ENCODE data around the gene DRAXIN.

The DRAXIN gene

DNA sequence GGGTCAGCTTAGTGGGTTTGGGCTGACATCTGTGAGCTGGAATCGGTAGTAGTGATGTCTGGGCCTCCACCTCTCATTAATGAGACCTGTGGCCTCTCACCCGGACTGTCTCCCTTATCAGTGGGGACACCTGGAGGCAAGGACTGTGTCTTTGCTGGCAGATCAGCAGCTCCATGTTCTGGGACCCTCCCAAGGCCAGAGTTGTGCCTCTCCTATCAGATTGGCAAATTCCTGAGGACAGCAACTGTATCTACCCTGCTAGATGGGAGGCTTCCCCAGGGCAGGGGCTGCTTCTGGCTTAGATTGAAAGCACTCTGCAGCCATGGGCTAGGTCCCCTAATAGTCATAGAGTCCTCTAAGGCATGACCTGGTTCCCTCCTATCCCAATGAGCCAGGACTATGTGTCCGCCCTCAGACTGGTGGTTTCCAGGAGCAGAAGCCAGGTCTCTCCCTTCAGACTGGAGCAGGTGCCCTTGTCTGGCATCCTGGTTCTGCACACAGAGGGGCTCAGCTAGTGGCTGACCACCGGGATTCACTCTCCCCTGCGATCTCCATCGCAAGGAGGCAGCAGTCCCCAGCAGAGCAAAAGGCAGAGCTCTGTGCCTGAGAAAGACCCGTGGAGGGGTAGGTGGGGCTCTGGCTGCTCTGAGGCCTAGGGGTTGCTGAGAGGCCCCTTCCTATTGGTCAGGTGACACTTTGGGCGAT, 5.8 kb downstream of the DRAXIN start:
- H3K4me1 Mint-ChIP-seq = peaks cover 19% of the 10 kb centered on the region
- ATAC-seq (replicated peaks; ENCODE audit: extremely low read depth, poor library complexity, severe bottlenecking) (no peak), DNase-seq (ENCODE audit: low spot score in 2 of 2) (no peak)
- no peak overlapping the region for H3K4me3 Mint-ChIP-seq
- no peaks in the 10 kb centered on the region for H3K36me3 Mint-ChIP-seq (ENCODE audit: insufficient read depth)
- no peak overlapping the region for H3K27ac Mint-ChIP-seq (ENCODE audit: low read depth)
- peaks cover 18% of the 10 kb centered on the region for H3K27me3 Mint-ChIP-seq
- no peaks in the 10 kb centered on the region for H3K9me3 Mint-ChIP-seq

DNA sequence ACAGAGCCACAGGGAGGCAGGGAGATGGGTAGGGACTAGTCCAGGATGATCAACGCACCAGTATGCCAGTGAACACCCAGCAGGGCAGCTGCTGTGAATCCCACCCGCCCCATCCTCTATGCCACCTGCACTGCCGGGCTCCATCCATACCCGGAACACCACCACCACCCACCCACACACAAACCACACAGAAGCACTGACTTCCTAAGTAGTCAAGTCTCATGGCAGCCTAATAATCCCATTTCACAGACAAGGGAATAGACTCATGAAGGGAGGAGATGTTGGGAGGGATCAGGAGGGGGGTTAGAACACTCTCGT, 6.3 kb downstream of the DRAXIN start:
- Mint-ChIP-seq H3K27me3 (peaks cover 13% of the 10 kb centered on the region), H3K4me1 (peaks cover 14% of the 10 kb centered on the region), H3K27ac (ENCODE audit: low read depth) (no peak overlapping the region)

DNA sequence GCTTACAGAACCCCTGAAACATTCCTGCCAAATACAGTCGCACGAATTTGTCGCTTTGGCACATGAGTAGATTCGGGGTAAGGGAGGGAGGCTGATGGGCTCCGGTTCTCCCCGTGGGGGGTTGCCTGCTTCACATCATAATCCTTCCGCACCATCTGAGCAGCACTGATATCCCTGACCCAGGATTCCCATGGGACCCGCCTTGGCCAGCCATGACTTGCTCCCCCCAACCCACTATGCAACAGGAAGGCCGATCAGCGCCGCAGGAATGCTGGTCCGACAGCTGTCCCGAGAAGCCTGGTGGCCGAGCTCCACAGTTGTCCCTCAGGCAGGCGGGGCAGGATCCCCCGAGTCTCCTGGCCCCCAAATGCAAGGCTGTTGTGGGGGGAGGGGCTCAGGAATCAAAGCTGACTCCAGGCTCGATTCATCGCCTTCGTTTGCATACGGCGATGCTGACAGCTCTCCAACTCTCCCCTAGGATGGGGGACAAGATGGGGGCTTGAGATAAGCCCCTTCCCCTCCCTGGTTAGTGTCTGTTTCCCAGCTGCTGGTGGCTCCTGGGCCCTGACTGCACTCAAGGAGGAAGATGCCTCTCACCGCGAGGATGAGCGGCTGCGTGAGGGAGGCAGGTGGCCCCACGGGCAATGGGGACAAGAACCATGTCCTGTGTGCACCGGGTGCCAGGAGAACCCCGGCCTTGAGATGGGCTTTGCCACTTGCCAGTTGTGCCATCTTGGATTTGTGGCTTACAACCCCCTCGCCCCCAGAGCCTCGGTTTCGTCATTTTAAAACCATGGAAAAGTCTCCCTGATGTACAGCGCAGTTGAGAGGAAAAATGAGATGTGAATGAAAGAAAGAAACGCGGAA, 9.3 kb downstream of the DRAXIN start:
- Mint-ChIP-seq H3K4me3 (no peak overlapping the region), H3K27ac (ENCODE audit: low read depth) (no peak overlapping the region), H3K9me3 (no peaks in the 10 kb centered on the region), H3K4me1 (no peaks in the 10 kb centered on the region), H3K36me3 (ENCODE audit: insufficient read depth) (no peaks in the 10 kb centered on the region), H3K27me3 (peaks cover 9% of the 10 kb centered on the region)
- DNase-seq (ENCODE audit: low spot score in 2 of 2) (no peak), ATAC-seq (replicated peaks; ENCODE audit: extremely low read depth, poor library complexity, severe bottlenecking) (no peak)

More for the DNA sequence above, 6.3 kb downstream of the DRAXIN start:
- Mint-ChIP-seq H3K4me3 (no peak overlapping the region), H3K36me3 (ENCODE audit: insufficient read depth) (no peaks in the 10 kb centered on the region), H3K9me3 (no peaks in the 10 kb centered on the region)
- no peak for ATAC-seq (replicated peaks; ENCODE audit: extremely low read depth, poor library complexity, severe bottlenecking)
- no peak for DNase-seq (ENCODE audit: low spot score in 2 of 2)

DNA sequence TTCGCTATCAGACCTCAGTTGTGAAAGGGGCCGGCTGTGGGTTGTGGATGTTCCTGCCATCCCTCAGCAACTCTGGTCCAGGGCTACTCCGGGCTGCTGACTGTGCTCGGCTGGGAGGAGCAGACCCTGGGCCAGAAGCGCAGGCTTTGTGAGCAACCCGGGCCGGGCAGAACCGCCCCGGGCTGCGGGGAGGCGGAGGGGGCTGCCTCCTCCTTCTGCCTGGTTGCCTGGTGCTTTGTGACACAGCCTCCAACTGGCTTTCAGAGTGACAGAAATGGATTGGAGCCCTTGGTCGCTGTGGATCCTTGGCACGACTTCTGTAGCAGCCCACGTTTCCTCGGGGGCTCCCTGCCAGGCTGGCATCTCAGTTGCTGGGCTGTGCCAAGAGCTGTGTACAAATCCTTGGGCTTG, 10.0 kb downstream of the DRAXIN start:
- ATAC-seq (replicated peaks; ENCODE audit: extremely low read depth, poor library complexity, severe bottlenecking) (no peak), DNase-seq (ENCODE audit: low spot score in 2 of 2) (no peak)
- no peaks in the 10 kb centered on the region for H3K9me3 Mint-ChIP-seq
- peaks cover 9% of the 10 kb centered on the region for H3K27me3 Mint-ChIP-seq
- H3K4me1 Mint-ChIP-seq = no peaks in the 10 kb centered on the region
- H3K36me3 Mint-ChIP-seq (ENCODE audit: insufficient read depth) = no peaks in the 10 kb centered on the region
- H3K4me3 Mint-ChIP-seq = no peak overlapping the region
- no peak overlapping the region for H3K27ac Mint-ChIP-seq (ENCODE audit: low read depth)

DNA sequence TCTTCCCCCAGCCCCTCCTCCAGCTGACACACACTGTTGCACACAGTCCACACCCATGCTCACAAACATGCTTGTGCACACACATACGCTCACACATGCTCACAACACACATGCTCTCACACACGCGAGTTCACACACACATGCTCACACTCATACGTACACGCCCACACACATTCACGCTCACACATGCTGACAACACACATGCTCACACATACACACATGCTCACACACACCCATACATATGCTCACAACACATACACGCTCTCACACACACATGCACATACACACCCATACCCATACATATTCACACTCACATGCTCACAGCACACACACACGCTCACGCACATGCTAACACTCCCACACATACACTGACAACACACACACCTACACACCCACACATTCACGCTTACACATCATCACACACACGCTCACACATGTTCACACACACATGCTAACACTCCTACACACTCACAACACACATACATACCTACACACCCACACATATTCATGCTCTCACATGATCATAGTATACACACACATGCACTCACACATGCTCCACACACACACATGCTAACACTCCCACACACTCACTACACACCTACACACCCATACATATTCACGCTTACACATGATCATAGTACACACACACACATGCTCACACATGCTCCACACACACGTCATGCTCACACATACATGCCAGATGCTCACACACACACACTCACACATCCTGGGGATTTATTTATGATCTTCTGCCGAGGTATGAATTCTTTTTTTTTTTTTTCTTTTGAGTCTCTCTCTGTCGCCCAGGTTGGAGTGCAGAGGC, 10.7 kb downstream of the DRAXIN start:
- ATAC-seq (replicated peaks; ENCODE audit: extremely low read depth, poor library complexity, severe bottlenecking) = no peak
- H3K36me3 Mint-ChIP-seq (ENCODE audit: insufficient read depth) = no peaks in the 10 kb centered on the region
- no peak overlapping the region for H3K27ac Mint-ChIP-seq (ENCODE audit: low read depth)
- H3K4me1 Mint-ChIP-seq = no peaks in the 10 kb centered on the region
- peaks cover 9% of the 10 kb centered on the region for H3K27me3 Mint-ChIP-seq
- no peak overlapping the region for H3K4me3 Mint-ChIP-seq
- H3K9me3 Mint-ChIP-seq = no peaks in the 10 kb centered on the region
- no peak for DNase-seq (ENCODE audit: low spot score in 2 of 2)

DNA sequence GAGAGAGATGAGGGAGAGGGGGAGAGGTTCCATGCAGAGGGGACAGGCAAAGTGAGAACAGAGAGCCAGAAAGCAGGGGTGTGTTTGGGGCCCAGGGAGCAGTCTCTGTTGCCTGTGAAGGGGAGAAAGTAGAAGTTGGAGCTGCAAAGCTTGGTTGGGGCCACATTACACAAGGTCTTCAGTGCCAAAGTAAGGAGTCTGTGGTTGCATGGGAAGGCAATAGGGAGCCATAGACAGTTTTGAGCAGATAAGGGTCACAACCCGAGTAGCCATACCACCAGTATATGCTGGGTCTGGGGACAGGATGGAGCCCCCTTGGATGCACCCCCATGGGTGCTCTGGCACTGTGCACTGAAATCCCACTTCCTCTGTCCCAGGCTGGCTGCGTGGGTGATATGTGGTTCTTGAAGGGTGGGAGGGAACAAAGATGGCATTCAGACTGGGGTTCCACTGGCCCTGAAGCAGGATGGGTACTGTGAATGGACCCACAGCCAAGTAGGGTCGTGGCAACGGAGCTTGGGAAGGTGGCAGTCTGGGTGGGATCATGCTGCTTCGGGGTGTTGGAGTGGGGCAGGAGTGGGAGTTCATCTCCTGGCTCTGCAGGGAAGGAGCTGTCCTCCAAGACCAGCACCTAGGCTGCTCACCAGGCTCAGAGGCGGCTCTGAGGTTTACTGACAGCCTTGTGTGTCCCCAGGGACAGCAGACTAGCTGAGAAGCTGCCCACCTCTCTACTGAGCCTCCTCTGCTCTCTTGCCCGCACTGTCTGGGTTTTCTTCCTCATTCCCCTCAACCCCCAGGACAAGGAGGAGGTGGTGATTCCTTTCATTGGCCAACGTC, 12.1 kb downstream of the DRAXIN start:
- no peak overlapping the region for H3K27ac Mint-ChIP-seq (ENCODE audit: low read depth)
- peaks cover 9% of the 10 kb centered on the region for H3K27me3 Mint-ChIP-seq
- no peaks in the 10 kb centered on the region for H3K4me1 Mint-ChIP-seq
- no peak overlapping the region for H3K4me3 Mint-ChIP-seq
- ATAC-seq (replicated peaks; ENCODE audit: extremely low read depth, poor library complexity, severe bottlenecking) (no peak), DNase-seq (ENCODE audit: low spot score in 2 of 2) (no peak)
- H3K9me3 Mint-ChIP-seq = no peaks in the 10 kb centered on the region
- H3K36me3 Mint-ChIP-seq (ENCODE audit: insufficient read depth) = peaks cover 2% of the 10 kb centered on the region

DNA sequence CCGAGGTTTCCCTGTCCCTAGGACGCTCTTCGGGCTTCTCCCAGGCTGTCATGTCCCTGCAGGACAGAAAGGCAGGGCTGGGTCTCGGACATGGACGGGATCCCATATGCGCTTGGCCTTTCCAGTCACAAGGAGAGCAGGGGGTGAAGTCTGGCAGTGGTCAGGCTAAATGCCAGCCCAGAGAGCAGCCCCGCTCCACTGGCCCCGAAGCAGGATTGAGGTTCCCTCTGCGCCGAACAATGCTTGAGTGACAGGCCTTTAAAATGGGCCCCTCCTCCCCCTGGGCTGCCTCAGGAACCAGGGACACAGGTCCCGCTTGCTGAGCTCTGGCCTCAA, 12.7 kb downstream of the DRAXIN start:
- ATAC-seq (replicated peaks; ENCODE audit: extremely low read depth, poor library complexity, severe bottlenecking) (no peak), DNase-seq (ENCODE audit: low spot score in 2 of 2) (no peak)
- no peaks in the 10 kb centered on the region for H3K9me3 Mint-ChIP-seq
- no peak overlapping the region for H3K27ac Mint-ChIP-seq (ENCODE audit: low read depth)
- H3K4me1 Mint-ChIP-seq = no peaks in the 10 kb centered on the region
- no peak overlapping the region for H3K4me3 Mint-ChIP-seq
- peaks cover 9% of the 10 kb centered on the region for H3K27me3 Mint-ChIP-seq
- peaks cover 2% of the 10 kb centered on the region for H3K36me3 Mint-ChIP-seq (ENCODE audit: insufficient read depth)

DNA sequence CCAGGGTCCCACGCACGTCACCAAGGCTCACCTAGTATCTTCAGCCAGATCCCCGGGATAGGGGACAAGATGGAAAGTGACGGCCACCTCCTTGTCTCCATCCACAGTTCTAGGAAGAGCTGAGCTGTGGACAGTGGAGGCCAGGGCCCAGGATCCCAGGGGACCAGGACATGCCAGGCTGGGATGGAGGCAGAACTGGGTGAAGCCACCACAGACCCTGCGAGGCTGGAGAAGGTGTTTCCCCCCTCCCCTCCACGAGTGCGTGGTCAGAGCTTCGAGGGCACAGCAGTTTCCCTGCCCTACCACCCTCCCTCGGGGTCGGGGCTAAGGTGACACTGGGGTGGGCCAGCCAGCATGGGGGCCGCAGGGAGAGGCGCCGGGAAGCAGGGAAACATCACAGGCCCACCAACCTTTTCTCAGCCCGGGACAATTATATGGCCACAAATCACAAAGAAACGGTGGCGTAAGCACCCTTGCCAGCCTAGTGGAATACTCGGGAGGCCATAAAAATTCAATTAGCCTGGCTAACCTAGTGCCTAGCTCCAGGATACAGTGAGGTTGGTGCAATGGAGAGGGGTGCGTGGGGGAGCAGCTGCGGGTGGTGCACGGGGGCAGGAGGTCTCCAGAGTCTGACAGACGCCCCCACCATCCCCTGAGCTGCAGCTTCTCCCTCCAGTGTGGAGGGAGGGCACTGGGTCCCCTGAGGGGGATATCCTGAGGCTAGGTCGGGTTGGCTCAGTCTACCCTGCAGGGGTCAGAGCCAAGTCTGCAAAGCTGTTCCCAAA, 13.4 kb downstream of the DRAXIN start:
- no peak for DNase-seq (ENCODE audit: low spot score in 2 of 2)
- Mint-ChIP-seq H3K27ac (ENCODE audit: low read depth) (no peak overlapping the region), H3K27me3 (peaks cover 9% of the 10 kb centered on the region), H3K36me3 (ENCODE audit: insufficient read depth) (peaks cover 2% of the 10 kb centered on the region), H3K4me1 (no peaks in the 10 kb centered on the region), H3K4me3 (no peak overlapping the region), H3K9me3 (no peaks in the 10 kb centered on the region)
- no peak for ATAC-seq (replicated peaks; ENCODE audit: extremely low read depth, poor library complexity, severe bottlenecking)

DNA sequence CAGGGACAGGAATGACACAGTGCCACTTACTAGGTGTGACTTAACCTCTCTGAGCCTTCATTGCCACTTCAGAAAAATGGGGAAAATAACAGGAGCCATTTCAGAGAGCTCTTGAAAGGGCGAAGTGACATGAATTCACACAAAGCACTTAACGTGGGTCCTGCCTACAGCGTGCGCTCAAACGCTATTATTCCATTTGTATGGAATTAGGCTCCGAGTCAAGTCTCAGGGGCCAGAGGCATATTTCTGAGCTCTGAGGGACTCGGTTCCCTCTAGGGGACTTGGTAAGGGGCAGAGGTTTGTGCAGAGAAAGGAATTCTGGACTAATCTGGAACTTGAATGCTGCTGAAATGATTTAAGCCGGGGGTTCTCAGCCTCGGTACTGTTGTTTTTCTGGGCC, 14.1 kb downstream of the DRAXIN start:
- ATAC-seq (replicated peaks; ENCODE audit: extremely low read depth, poor library complexity, severe bottlenecking) = no peak
- Mint-ChIP-seq H3K9me3 (no peaks in the 10 kb centered on the region), H3K36me3 (ENCODE audit: insufficient read depth) (peaks cover 2% of the 10 kb centered on the region), H3K27me3 (peaks cover 9% of the 10 kb centered on the region), H3K4me1 (no peaks in the 10 kb centered on the region), H3K4me3 (no peak overlapping the region), H3K27ac (ENCODE audit: low read depth) (no peak overlapping the region)
- DNase-seq (ENCODE audit: low spot score in 2 of 2) = no peak

DNA sequence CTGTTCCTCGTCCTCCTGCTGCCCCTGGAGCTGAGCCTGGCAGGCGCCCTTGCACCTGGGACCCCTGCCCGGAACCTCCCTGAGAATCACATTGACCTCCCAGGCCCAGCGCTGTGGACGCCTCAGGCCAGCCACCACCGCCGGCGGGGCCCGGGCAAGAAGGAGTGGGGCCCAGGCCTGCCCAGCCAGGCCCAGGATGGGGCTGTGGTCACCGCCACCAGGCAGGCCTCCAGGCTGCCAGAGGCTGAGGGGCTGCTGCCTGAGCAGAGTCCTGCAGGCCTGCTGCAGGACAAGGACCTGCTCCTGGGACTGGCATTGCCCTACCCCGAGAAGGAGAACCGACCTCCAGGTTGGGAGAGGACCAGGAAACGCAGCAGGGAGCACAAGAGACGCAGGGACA, 14.8 kb downstream of the DRAXIN start:
- H3K4me1 Mint-ChIP-seq = no peaks in the 10 kb centered on the region
- DNase-seq (ENCODE audit: low spot score in 2 of 2) (no peak), ATAC-seq (replicated peaks; ENCODE audit: extremely low read depth, poor library complexity, severe bottlenecking) (no peak)
- H3K27ac Mint-ChIP-seq (ENCODE audit: low read depth) = no peak overlapping the region
- H3K9me3 Mint-ChIP-seq = no peaks in the 10 kb centered on the region
- no peak overlapping the region for H3K4me3 Mint-ChIP-seq
- H3K27me3 Mint-ChIP-seq = peaks cover 9% of the 10 kb centered on the region
- peaks cover 2% of the 10 kb centered on the region for H3K36me3 Mint-ChIP-seq (ENCODE audit: insufficient read depth)

DNA sequence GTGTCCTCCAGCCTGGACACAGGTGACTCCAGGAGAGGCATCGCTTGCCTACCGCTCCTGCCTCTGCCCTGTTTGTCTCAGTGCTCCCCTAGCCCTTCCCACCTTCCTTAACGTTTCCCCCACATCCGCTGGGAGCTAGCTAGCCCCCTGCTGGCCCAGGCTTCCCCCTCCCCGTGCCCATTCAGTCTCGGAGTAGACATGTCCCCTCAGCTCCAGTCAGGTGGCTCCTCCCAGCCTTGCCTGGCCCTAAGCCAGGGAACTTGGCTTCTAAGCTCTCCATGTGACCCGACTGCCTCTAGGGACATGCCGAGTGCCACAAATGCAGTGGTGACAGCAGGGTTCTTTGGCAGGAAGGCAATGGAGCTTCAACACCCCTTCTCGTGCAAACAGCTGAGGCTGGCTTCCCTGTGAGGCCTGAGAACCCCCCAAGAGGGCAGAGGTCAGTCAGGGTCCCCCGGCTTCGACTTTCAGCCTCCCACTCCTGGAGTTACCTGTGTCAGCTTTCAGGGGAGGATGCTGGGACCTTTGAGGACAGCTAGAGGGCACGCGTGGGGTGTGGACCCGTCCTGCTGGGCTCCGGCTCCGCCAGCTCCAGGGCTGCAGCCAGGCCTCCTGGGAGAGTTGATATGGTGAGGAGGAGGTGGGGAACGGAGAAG, 16.2 kb downstream of the DRAXIN start:
- no peak overlapping the region for H3K27ac Mint-ChIP-seq (ENCODE audit: low read depth)
- no peaks in the 10 kb centered on the region for H3K4me1 Mint-ChIP-seq
- no peaks in the 10 kb centered on the region for H3K9me3 Mint-ChIP-seq
- ATAC-seq (replicated peaks; ENCODE audit: extremely low read depth, poor library complexity, severe bottlenecking) (no peak), DNase-seq (ENCODE audit: low spot score in 2 of 2) (no peak)
- no peak overlapping the region for H3K4me3 Mint-ChIP-seq
- H3K27me3 Mint-ChIP-seq = peaks cover 9% of the 10 kb centered on the region
- peaks cover 2% of the 10 kb centered on the region for H3K36me3 Mint-ChIP-seq (ENCODE audit: insufficient read depth)
